HepG2 (cell line): ENCODE measurements around the gene HSPA1A. TPM values are rescaled to one million over a fixed set of nuclear protein-coding genes. Genes with fewer than 3 reads are reported as not detected.

Experiments
- CENPT ChIP-seq: sonication (generic); formaldehyde crosslinking; IDR thresholded peaks from 2 replicates; pipeline ENCODE4 v1.8.0; 2022; ENCODE audit warnings: low read depth, mild to moderate bottlenecking, moderate library complexity, missing genetic modification reagents
- EHMT2 ChIP-seq: fragments of 200-600 bp; sonication (generic); IDR thresholded peaks from 2 replicates; pipeline ENCODE4 v1.7.0; 2017; ENCODE audit warnings: antibody characterized with exemption, low read depth, low read length, borderline replicate concordance
- HOXA3 ChIP-seq: sonication (generic); formaldehyde crosslinking; IDR thresholded peaks from 2 replicates; pipeline ENCODE4 v1.5.0; 2020; ENCODE audit warnings: missing genetic modification reagents
- KDM4B ChIP-seq: sonication (generic); formaldehyde crosslinking; IDR thresholded peaks from 2 replicates; pipeline ENCODE4 v1.4.0; 2020; ENCODE audit warnings: missing genetic modification reagents
- MATR3 ChIP-seq: sonication (generic); formaldehyde crosslinking; IDR thresholded peaks from 2 replicates; pipeline ENCODE4 v1.4.0; 2020; ENCODE audit warnings: missing genetic modification reagents
- REPIN1 ChIP-seq: sonication (generic); formaldehyde crosslinking; IDR thresholded peaks from 2 replicates; pipeline ENCODE4 v1.8.0; 2022; ENCODE audit warnings: missing genetic modification reagents, low read depth, mild to moderate bottlenecking, borderline replicate concordance
- RFX3 ChIP-seq: IDR thresholded peaks from 2 replicates; pipeline ENCODE4 v1.6.1; 2016; ENCODE audit warnings: missing biosample characterization, missing genetic modification reagents
- SALL2 ChIP-seq: sonication (generic); formaldehyde crosslinking; IDR thresholded peaks from 2 replicates; pipeline ENCODE4 v1.8.1; 2023; ENCODE audit warnings: mild to moderate bottlenecking, missing genetic modification reagents, inconsistent platforms
- TCF7L2 ChIP-seq: IDR thresholded peaks from 2 replicates; pipeline ENCODE4 v1.6.1; 2011; ENCODE audit warnings: mild to moderate bottlenecking, low read depth, low read length, moderate library complexity
- ZFP36L2 ChIP-seq: sonication (generic); formaldehyde crosslinking; IDR thresholded peaks from 2 replicates; pipeline ENCODE4 v1.4.0; 2020; ENCODE audit warnings: missing genetic modification reagents
- ZNF225 ChIP-seq: sonication (generic); formaldehyde crosslinking; IDR thresholded peaks from 2 replicates; pipeline ENCODE4 v1.4.0; 2020; ENCODE audit warnings: mild to moderate bottlenecking, missing genetic modification reagents
- polyA plus RNA-seq, 8 experiments: library from polyadenylated mRNA; depleted of rRNA in 3 of 8; stranded (reverse) in 7 of 8; unstranded in 1 of 8; fragments of >200 nt; fragmentation: Illumina TruSeq in 4 of 8; extraction: Trizol in 4 of 8; gene quantifications; 2 replicates each; pipeline versions ENCODE4 v1.2.1 to v1.2.3, GENCODE V29; 2011 to 2016; ENCODE audit warnings: low read depth in 4 of 8, missing spikeins in 1 of 8, mixed read lengths in 1 of 8; ENCODE audit not compliant: insufficient read depth in 1 of 8
- total RNA-seq, 5 experiments: library from RNA; depleted of rRNA; stranded (reverse); fragments of >200 nt; fragmentation: Illumina TruSeq; extraction: Trizol; gene quantifications; 2 replicates each; pipeline ENCODE4 v1.2.3, GENCODE V29; 2016; ENCODE audit warnings: low read depth in 1 of 5
- TF ChIP-seq, protein P1 (sequence below): sonication (generic); formaldehyde crosslinking; IDR thresholded peaks from 2 replicates; pipeline ENCODE4 v1.8.0; 2022; ENCODE audit warnings: missing genetic modification reagents, mild to moderate bottlenecking, moderate library complexity, borderline replicate concordance
- TF ChIP-seq, protein P2 (sequence below): sonication (generic); formaldehyde crosslinking; conservative IDR thresholded peaks from 2 replicates; pipeline ENCODE4 v1.8.0; 2022; ENCODE audit warnings: mild to moderate bottlenecking, moderate library complexity, missing genetic modification reagents
- TF ChIP-seq, protein P3 (sequence below): sonication (generic); formaldehyde crosslinking; IDR thresholded peaks from 2 replicates; pipeline ENCODE4 v1.4.0; 2020; ENCODE audit warnings: mild to moderate bottlenecking, missing genetic modification reagents
- TF ChIP-seq, protein P4 (sequence below): sonication (generic); formaldehyde crosslinking; IDR thresholded peaks from 2 replicates; pipeline ENCODE4 v1.4.0; 2020; ENCODE audit warnings: missing genetic modification reagents
- TF ChIP-seq, protein P5 (sequence below): IDR thresholded peaks from 2 replicates; pipeline ENCODE4 v1.6.1; 2016; ENCODE audit warnings: low read depth, missing genetic modification reagents, missing compliant biosample characterization

HSPA1A gene
- total and polyA plus RNA-seq, 2 of the 13 experiments (the other 11 are each of a cell fraction or from before 2014, with no cell fraction given): 44.5 to 85.0 TPM

DNA sequence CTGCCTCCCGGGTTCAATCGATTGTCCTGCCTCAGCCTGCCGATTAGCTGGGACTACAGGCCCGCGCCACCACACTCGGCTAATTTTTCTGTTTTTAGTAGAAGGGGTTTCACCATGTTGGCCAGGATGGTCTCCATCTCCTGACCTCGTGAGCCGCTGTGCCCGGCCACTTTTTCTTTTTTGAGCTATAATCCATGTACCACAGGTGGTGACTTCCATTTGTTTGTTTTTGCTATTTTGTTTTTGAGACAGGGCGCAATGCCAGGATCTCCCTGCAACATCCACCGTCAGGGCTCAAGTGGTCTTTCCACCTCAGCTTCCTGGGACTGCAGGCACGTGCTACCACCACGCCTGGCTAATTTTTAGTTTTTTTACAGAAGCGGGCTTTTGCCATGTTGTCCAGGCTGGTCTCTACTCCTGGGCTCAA, 20.7 kb downstream of the HSPA1A start (continued):
- TF ChIP-seq HOXA3 (CRISPR knock-in tag): no peak
- no peak for TF ChIP-seq EHMT2
- TF ChIP-seq, protein P1, sequence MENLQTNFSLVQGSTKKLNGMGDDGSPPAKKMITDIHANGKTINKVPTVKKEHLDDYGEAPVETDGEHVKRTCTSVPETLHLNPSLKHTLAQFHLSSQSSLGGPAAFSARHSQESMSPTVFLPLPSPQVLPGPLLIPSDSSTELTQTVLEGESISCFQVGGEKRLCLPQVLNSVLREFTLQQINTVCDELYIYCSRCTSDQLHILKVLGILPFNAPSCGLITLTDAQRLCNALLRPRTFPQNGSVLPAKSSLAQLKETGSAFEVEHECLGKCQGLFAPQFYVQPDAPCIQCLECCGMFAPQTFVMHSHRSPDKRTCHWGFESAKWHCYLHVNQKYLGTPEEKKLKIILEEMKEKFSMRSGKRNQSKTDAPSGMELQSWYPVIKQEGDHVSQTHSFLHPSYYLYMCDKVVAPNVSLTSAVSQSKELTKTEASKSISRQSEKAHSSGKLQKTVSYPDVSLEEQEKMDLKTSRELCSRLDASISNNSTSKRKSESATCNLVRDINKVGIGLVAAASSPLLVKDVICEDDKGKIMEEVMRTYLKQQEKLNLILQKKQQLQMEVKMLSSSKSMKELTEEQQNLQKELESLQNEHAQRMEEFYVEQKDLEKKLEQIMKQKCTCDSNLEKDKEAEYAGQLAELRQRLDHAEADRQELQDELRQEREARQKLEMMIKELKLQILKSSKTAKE: no peak
- TF ChIP-seq, protein P2, sequence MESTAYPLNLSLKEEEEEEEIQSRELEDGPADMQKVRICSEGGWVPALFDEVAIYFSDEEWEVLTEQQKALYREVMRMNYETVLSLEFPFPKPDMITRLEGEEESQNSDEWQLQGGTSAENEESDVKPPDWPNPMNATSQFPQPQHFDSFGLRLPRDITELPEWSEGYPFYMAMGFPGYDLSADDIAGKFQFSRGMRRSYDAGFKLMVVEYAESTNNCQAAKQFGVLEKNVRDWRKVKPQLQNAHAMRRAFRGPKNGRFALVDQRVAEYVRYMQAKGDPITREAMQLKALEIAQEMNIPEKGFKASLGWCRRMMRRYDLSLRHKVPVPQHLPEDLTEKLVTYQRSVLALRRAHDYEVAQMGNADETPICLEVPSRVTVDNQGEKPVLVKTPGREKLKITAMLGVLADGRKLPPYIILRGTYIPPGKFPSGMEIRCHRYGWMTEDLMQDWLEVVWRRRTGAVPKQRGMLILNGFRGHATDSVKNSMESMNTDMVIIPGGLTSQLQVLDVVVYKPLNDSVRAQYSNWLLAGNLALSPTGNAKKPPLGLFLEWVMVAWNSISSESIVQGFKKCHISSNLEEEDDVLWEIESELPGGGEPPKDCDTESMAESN (CRISPR knock-in tag): no peak
- TF ChIP-seq ZFP36L2 (CRISPR knock-in tag): no peak
- TF ChIP-seq, protein P3, sequence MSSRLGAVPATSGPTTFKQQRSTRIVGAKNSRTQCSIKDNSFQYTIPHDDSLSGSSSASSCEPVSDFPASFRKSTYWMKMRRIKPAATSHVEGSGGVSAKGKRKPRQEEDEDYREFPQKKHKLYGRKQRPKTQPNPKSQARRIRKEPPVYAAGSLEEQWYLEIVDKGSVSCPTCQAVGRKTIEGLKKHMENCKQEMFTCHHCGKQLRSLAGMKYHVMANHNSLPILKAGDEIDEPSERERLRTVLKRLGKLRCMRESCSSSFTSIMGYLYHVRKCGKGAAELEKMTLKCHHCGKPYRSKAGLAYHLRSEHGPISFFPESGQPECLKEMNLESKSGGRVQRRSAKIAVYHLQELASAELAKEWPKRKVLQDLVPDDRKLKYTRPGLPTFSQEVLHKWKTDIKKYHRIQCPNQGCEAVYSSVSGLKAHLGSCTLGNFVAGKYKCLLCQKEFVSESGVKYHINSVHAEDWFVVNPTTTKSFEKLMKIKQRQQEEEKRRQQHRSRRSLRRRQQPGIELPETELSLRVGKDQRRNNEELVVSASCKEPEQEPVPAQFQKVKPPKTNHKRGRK: no peak
- no peak for TF ChIP-seq REPIN1 (CRISPR knock-in tag)
- TF ChIP-seq SALL2 (CRISPR knock-in tag): no peak; the same call in 1 of the 2 replicates
- no peak for TF ChIP-seq TCF7L2
- no peak for TF ChIP-seq CENPT (CRISPR knock-in tag)
- no peak for TF ChIP-seq ZNF225 (CRISPR knock-in tag)
- TF ChIP-seq KDM4B (CRISPR knock-in tag): no peak
- TF ChIP-seq, protein P4, sequence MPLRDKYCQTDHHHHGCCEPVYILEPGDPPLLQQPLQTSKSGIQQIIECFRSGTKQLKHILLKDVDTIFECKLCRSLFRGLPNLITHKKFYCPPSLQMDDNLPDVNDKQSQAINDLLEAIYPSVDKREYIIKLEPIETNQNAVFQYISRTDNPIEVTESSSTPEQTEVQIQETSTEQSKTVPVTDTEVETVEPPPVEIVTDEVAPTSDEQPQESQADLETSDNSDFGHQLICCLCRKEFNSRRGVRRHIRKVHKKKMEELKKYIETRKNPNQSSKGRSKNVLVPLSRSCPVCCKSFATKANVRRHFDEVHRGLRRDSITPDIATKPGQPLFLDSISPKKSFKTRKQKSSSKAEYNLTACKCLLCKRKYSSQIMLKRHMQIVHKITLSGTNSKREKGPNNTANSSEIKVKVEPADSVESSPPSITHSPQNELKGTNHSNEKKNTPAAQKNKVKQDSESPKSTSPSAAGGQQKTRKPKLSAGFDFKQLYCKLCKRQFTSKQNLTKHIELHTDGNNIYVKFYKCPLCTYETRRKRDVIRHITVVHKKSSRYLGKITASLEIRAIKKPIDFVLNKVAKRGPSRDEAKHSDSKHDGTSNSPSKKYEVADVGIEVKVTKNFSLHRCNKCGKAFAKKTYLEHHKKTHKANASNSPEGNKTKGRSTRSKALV: no peak
- no peak for TF ChIP-seq MATR3 (CRISPR knock-in tag)
- TF ChIP-seq, protein P5, sequence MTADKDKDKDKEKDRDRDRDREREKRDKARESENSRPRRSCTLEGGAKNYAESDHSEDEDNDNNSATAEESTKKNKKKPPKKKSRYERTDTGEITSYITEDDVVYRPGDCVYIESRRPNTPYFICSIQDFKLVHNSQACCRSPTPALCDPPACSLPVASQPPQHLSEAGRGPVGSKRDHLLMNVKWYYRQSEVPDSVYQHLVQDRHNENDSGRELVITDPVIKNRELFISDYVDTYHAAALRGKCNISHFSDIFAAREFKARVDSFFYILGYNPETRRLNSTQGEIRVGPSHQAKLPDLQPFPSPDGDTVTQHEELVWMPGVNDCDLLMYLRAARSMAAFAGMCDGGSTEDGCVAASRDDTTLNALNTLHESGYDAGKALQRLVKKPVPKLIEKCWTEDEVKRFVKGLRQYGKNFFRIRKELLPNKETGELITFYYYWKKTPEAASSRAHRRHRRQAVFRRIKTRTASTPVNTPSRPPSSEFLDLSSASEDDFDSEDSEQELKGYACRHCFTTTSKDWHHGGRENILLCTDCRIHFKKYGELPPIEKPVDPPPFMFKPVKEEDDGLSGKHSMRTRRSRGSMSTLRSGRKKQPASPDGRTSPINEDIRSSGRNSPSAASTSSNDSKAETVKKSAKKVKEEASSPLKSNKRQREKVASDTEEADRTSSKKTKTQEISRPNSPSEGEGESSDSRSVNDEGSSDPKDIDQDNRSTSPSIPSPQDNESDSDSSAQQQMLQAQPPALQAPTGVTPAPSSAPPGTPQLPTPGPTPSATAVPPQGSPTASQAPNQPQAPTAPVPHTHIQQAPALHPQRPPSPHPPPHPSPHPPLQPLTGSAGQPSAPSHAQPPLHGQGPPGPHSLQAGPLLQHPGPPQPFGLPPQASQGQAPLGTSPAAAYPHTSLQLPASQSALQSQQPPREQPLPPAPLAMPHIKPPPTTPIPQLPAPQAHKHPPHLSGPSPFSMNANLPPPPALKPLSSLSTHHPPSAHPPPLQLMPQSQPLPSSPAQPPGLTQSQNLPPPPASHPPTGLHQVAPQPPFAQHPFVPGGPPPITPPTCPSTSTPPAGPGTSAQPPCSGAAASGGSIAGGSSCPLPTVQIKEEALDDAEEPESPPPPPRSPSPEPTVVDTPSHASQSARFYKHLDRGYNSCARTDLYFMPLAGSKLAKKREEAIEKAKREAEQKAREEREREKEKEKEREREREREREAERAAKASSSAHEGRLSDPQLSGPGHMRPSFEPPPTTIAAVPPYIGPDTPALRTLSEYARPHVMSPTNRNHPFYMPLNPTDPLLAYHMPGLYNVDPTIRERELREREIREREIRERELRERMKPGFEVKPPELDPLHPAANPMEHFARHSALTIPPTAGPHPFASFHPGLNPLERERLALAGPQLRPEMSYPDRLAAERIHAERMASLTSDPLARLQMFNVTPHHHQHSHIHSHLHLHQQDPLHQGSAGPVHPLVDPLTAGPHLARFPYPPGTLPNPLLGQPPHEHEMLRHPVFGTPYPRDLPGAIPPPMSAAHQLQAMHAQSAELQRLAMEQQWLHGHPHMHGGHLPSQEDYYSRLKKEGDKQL (CRISPR knock-in tag): no peak
- no peak for TF ChIP-seq RFX3 (CRISPR knock-in tag)
